Gastrocnemius medialis (tissue), 4 donors: ENCODE measurements around the gene GDPD5.

ENCODE experiments used
- POLR2A ChIP-seq, 2 donors: fragments of 450-650 bp; IDR thresholded peaks; one replicate each; pipeline ENCODE4 v1.6.1; 2017; ENCODE audit warnings: antibody characterized with exemption in 2 of 2, mild to moderate bottlenecking in 2 of 2, moderate library complexity in 2 of 2
- TF ChIP-seq, protein P1 (sequence below), 5 experiments: fragments of 450-650 bp in 3 of 5; fragments of 200-600 bp in 2 of 5; sonication (generic) in 2 of 5; IDR thresholded peaks in 4 of 5; conservative IDR thresholded peaks in 1 of 5; 1 replicate in 4 of 5; 2 replicates in 1 of 5; pipeline ENCODE4 v1.5.1; 2016 to 2019; ENCODE audit warnings: antibody characterized with exemption in 5 of 5, mild to moderate bottlenecking in 3 of 5, moderate library complexity in 3 of 5

- TF ChIP-seq, protein P1, sequence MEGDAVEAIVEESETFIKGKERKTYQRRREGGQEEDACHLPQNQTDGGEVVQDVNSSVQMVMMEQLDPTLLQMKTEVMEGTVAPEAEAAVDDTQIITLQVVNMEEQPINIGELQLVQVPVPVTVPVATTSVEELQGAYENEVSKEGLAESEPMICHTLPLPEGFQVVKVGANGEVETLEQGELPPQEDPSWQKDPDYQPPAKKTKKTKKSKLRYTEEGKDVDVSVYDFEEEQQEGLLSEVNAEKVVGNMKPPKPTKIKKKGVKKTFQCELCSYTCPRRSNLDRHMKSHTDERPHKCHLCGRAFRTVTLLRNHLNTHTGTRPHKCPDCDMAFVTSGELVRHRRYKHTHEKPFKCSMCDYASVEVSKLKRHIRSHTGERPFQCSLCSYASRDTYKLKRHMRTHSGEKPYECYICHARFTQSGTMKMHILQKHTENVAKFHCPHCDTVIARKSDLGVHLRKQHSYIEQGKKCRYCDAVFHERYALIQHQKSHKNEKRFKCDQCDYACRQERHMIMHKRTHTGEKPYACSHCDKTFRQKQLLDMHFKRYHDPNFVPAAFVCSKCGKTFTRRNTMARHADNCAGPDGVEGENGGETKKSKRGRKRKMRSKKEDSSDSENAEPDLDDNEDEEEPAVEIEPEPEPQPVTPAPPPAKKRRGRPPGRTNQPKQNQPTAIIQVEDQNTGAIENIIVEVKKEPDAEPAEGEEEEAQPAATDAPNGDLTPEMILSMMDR (IDR thresholded peaks at IDR 0.05 in 4 of 5, conservative IDR thresholded peaks at IDR 0.05 in 1 of 5), result no peak
- TF ChIP-seq POLR2A (IDR thresholded peaks at IDR 0.05), result no peak
These were observed 76.0 kb downstream of the GDPD5 start for GRCh38 chr11:75449776-75450175.
